Stimulated activated CD8-positive, alpha-beta memory T cell treated with anti-CD3 and anti-CD28 coated beads, Interleukin-2, amount 100 ng/mL, for 1 hour (primary cell): ENCODE measurements around the gene CD3G.
"Not testable (repeated sequence)": the region's sequence is repeated elsewhere in the genome, so short reads cannot be mapped to it uniquely, and the experiment has no call there.

Experiments used
- DNase-seq, 2 donors: peaks; one replicate each; pipeline ENCODE4 v3.0.0-alpha.2; 2020; ENCODE audit warnings: low read depth in 2 of 2

The CD3G gene

DNA sequence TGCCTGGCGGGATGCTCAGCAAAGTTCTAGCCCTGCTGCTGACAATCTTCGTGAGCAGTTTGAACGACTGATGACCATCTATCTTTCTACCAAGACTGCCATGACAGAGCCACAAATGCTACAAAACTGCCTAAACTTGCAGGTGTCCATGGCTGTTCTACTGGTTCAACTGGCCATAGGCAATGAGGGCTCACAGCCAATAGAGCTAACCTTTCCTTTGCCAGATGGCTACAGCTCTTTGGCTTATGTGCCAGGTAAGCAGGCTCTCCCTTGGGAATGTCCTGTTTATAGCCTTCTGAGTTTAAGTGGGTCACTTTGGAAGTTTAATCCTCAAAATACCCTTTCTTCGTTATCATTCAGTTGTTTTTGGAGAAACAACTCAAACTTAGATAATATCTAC is 35.4 kb downstream of the CD3G start:
- no peak for DNase-seq

DNA sequence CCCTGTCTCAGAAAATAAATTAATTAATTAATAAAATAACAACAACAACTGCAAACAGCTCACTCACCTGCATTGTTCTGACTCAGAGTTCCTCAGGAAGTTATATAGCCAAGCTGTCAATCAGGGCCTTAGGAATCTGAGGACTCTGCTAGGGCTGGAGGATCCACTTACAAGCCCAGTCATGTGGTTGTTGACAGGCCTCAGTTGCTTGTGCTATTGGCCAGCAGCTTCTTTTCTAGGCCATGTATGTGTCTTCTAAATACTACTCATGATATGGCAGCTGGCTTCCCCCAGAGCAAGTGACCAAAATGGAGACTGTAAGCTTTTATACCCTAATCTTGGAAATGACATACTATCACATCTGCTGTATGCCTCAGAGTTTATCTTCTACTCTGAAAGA is 36.4 kb downstream of the CD3G start:
- no peak for DNase-seq

- no peak for DNase-seq
Measured at GRCh38 chr11:118382954-118383353, 38.8 kb downstream of the CD3G start.

DNA sequence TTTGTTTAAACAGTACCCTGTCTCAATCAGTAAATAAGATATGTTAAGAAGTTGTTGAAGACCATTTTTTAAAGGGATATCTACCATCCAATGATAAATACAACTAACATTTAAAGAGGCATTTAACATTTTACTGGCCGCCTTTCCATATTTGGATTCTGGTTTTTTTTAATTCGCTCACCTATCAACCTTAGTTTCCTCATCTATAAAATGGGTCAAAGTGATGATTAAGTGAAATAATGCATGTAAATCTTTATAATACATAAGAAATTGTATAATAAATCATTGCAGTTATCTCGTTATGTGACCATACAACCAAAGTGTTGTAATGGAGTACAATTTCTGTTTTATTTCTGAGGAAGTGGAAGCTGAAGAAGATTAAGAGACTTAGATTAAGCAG is 39.5 kb downstream of the CD3G start:
- DNase-seq, result no peak

GRCh38 chr11:118396097-118396501 is 52.0 kb downstream of the CD3G start:
- no peak for DNase-seq

- no peak for DNase-seq
Measured at GRCh38 chr11:118397448-118397847, 53.3 kb downstream of the CD3G start.

DNA sequence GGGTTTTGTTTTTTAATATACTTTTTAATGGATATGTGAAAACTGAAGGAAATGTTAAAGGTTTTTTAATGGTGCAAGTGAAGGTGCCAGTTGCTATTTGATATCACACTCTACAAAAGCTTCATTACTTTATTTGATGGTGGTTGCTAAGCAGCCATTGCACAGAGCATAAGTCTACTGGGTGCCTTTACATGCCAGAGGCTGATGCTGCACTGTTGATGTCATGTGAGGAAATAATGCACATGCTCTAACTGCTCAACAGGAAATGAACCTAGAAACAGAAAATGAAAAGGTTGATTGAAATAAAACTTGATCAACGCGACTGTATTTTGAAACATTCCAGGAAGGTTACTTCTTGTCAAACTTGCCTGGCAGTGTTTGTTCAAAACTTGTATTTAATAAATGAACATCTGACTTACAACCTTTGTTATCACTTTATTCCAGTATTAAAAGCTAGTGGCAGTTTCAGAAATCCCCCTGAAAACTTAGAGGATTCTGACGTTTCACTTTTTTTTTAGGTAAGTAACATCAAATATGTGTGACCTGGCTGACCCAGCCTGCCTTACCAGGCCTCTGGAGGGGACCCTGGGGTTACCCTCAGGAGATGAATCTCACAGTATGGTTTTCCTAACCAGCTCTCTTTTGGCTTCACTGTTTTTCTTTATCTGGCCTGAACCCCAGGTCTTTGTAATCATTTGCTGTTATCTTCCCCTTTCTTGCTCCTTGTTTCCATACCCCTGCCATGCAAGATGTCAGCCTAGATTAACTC is 54.8 kb downstream of the CD3G start:
- DNase-seq, result peak in 1 of 2 donors; percentile 17

DNA sequence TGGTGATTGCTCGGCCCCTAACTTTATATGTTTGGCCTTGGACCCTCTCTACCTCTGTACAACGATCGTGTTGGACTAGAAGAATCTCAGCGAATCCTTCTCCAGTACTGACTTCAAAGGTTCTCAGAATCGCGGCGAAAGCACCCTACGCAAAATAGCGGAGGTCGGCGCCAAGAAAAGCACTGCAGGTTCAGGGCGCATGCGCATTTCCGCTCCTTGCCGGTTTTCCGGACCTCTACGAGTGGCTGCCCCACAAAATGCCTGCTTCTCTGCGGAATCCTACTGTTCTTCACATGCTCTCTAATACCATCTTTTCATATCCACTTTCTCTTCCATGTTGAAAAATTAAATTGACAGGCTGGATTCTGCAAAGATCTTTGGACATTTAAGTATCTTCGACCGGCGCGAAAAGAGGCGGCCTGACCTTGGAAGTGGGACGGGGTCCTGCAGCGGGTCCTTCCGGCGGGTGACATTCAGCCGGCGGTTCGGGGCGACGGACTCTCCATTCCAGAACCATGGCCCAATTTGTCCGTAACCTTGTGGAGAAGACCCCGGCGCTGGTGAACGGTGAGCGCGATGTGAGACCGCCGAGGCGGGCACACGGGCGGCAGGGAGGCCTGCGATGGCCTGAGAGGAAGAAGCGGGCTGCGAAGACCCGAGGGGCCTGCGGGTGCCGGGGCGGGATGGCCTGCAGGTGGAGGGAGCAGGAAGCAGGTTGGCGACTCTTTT is 57.2 kb downstream of the CD3G start, which contains the start of gene ATP5MG:
ATP5MG (plus strand) TSS at position 456 of the 729 bp plus-strand sequence; CDS start at position 516, 60 bp downstream.
- DNase-seq, result peak; percentile 81 to 85

- no peak for DNase-seq
Measured at GRCh38 chr11:118401880-118402590, 57.9 kb downstream of the CD3G start.

DNA sequence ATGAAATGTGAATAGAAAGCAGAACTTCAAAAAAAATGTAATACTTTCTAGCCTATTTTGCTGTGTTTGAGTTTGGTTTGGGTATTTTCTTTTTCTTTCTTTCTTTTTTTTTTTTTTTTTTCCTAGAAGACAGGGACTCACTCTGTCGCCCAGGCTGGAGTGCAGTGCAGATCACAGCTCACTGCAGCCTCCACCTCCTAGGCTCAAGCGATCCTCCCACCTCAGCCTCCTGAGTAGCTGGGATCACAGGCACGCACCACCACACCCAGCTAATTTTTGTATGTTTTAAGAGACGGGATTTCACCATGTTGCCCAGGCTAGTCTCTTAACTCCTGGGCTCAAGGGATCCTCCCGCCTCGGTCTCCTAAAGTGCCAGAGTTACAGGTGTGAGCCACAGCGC is 58.5 kb downstream of the CD3G start:
- not testable (repeated sequence) for DNase-seq
